HCT116 (cell line): ENCODE measurements around the gene TDRD15. TPM values are rescaled to one million over a fixed set of nuclear protein-coding genes. Genes with fewer than 3 reads are reported as not detected.

Experiments used
- ATAC-seq: fragments of 200-7000 bp; cut with Tn5 transposase; 2 replicates; pipeline ENCODE4 v1.9.1; 2020; ENCODE audit warnings: mild to moderate bottlenecking, moderate library complexity
- BruUV-seq: library from RNA; stranded (reverse); fragments of 400-500 nt; replicated peaks from 2 replicates; lab custom pipeline; 2021; lab: Mats Ljungman, UMichigan
- CTCF ChIA-PET: fragments of 300-600 bp; sonication (Branson Sonifier 250); formaldehyde crosslinking; loops from one replicate; lab custom pipeline; 2021; ENCODE audit warnings: antibody characterized with exemption; lab: Charles Lee
- POLR2A ChIA-PET: fragments of 300-600, 350-600 bp; sonication (Branson Sonifier 250); formaldehyde crosslinking; loops from one replicate; lab custom pipeline; 2021; ENCODE audit warnings: antibody characterized with exemption; lab: Charles Lee
- RAD21 ChIA-PET, 2 experiments: fragments of 300-600 bp; sonication (Branson Sonifier 250); formaldehyde crosslinking; loops; one replicate each; lab custom pipeline; 2023; ENCODE audit warnings: low total read pairs in 2 of 2; ENCODE audit not compliant: uncharacterized antibody in 2 of 2, unreplicated experiment in 2 of 2, low non-redundant PET in 1 of 2; lab: Charles Lee
- DNase-seq: peaks from one replicate; pipeline ENCODE4 v3.0.0-alpha.2; 2010; ENCODE audit warnings: low read depth, low spot score
- H2AFZ ChIP-seq: fragments of 200-600 bp; shearing (Covaris generic), sonication (generic); 2 replicates; pipeline ENCODE4 v1.6.1; 2017; ENCODE audit warnings: low read depth, mixed run types, mixed read lengths, antibody characterized with exemption, low read length; ENCODE audit not compliant: poor library complexity, severe bottlenecking
- H3K27ac ChIP-seq: 2 replicates; pipeline ENCODE4 v1.5.1; 2012; ENCODE audit warnings: low read depth, low read length
- H3K27me3 ChIP-seq: fragments of 200-600 bp; sonication (generic); 2 replicates; pipeline ENCODE4 v1.6.1; 2016; ENCODE audit warnings: mixed run types, low read length, mixed read lengths; ENCODE audit not compliant: insufficient read depth
- H3K36me3 ChIP-seq, 2 experiments: fragments of 200-500 bp in 1 of 2; fragments of 200-600 bp in 1 of 2; sonication (Bioruptor generic) in 1 of 2; sonication (generic) in 1 of 2; 2 replicates each; pipeline versions ENCODE4 v1.5.1 to v1.6.1; 2014 to 2016; ENCODE audit warnings: low read length in 2 of 2, inconsistent platforms in 1 of 2, mixed read lengths in 1 of 2, mixed run types in 1 of 2; ENCODE audit not compliant: insufficient read depth in 2 of 2, control insufficient read depth in 1 of 2
- H3K4me1 ChIP-seq, 2 experiments: fragments of 200-600 bp in 1 of 2; sonication (generic) in 1 of 2; 2 replicates each; pipeline versions ENCODE4 v1.5.1 to v1.6.1; 2012 to 2017; ENCODE audit warnings: low read length in 2 of 2, inconsistent platforms in 1 of 2, mild to moderate bottlenecking in 1 of 2, mixed read lengths in 1 of 2, mixed run types in 1 of 2, moderate library complexity in 1 of 2; ENCODE audit not compliant: insufficient read depth in 2 of 2, control insufficient read depth in 1 of 2
- H3K4me2 ChIP-seq: fragments of 200-600 bp; sonication (generic); 2 replicates; pipeline ENCODE4 v1.6.1; 2017; ENCODE audit warnings: mixed run types, low read length, mixed read lengths
- H3K4me3 ChIP-seq, 2 experiments: fragments of 200-600 bp in 1 of 2; sonication (generic) in 1 of 2; replicated peaks in 1 of 2; 2 replicates each; pipeline ENCODE4 v1.5.1; 2011 to 2016; ENCODE audit warnings: low read length in 2 of 2, control low read depth in 1 of 2, low read depth in 1 of 2, mild to moderate bottlenecking in 1 of 2, mixed read lengths in 1 of 2, mixed run types in 1 of 2
- H3K79me2 ChIP-seq: fragments of 200-600 bp; sonication (generic); 2 replicates; pipeline ENCODE4 v1.6.1; 2017; ENCODE audit warnings: mild to moderate bottlenecking, mixed run types, low read length, moderate library complexity, mixed read lengths; ENCODE audit not compliant: insufficient read depth
- H3K9ac ChIP-seq: fragments of 200-600 bp; sonication (generic); 2 replicates; pipeline ENCODE4 v1.6.1; 2016; ENCODE audit warnings: low read length, mixed read lengths
- H3K9me2 ChIP-seq: fragments of 200-600 bp; sonication (generic), shearing (Covaris generic); 2 replicates; pipeline ENCODE4 v1.6.1; 2017; ENCODE audit warnings: mixed run types, mild to moderate bottlenecking, moderate library complexity; ENCODE audit not compliant: insufficient read depth
- H3K9me3 ChIP-seq, 2 experiments: fragments of 200-500 bp in 1 of 2; fragments of 200-600 bp in 1 of 2; sonication (Bioruptor generic) in 1 of 2; sonication (generic) in 1 of 2; 2 replicates each; pipeline ENCODE4 v1.6.1; 2014 to 2017; ENCODE audit warnings: low read length in 2 of 2, mixed read lengths in 2 of 2, inconsistent platforms in 1 of 2, low read depth in 1 of 2, mild to moderate bottlenecking in 1 of 2, mixed run types in 1 of 2, moderate library complexity in 1 of 2; ENCODE audit not compliant: control insufficient read depth in 1 of 2, insufficient read depth in 1 of 2
- H4K20me1 ChIP-seq: fragments of 200-600 bp; sonication (generic), shearing (Covaris generic); 2 replicates; pipeline ENCODE4 v1.6.1; 2017; ENCODE audit warnings: mixed run types, mild to moderate bottlenecking, moderate library complexity; ENCODE audit not compliant: insufficient read depth
- ATF3 ChIP-seq: IDR thresholded peaks from 2 replicates; pipeline ENCODE4 v1.6.1; 2012
- CBX3 ChIP-seq: IDR thresholded peaks from 2 replicates; pipeline ENCODE4 v1.6.1; 2012; ENCODE audit warnings: low read depth
- EGR1 ChIP-seq: IDR thresholded peaks from 2 replicates; pipeline ENCODE4 v1.6.1; 2012; ENCODE audit warnings: low read depth
- EZH2 ChIP-seq: fragments of 200-600 bp; sonication (generic); IDR thresholded peaks from 2 replicates; pipeline ENCODE4 v1.6.1; 2017; ENCODE audit warnings: antibody characterized with exemption, mixed run types
- MAX ChIP-seq: IDR thresholded peaks from 2 replicates; pipeline ENCODE4 v1.6.1; 2012
- POLR2A ChIP-seq: IDR thresholded peaks from 2 replicates; pipeline ENCODE4 v1.7.0; 2011; ENCODE audit warnings: borderline replicate concordance; ENCODE audit not compliant: insufficient read depth, insufficient read length; ENCODE audit errors: extremely low read depth
- POLR2AphosphoS5 ChIP-seq: IDR thresholded peaks from 2 replicates; pipeline ENCODE4 v1.6.1; 2011; ENCODE audit warnings: mild to moderate bottlenecking, low read depth, low read length, moderate library complexity
- SIN3A ChIP-seq: IDR thresholded peaks from 2 replicates; pipeline ENCODE4 v1.6.1; 2012; ENCODE audit warnings: low read depth
- SRF ChIP-seq: IDR thresholded peaks from 2 replicates; pipeline ENCODE4 v1.6.1; 2012; ENCODE audit warnings: low read depth
- YY1 ChIP-seq: IDR thresholded peaks from 2 replicates; pipeline ENCODE4 v1.6.1; 2011; ENCODE audit warnings: low read length, low read depth, moderate library complexity, mild to moderate bottlenecking; ENCODE audit not compliant: insufficient replicate concordance; ENCODE audit errors: extremely low read depth
- ZBTB33 ChIP-seq: IDR thresholded peaks from 2 replicates; pipeline ENCODE4 v1.6.1; 2011; ENCODE audit warnings: mild to moderate bottlenecking, low read length, moderate library complexity; ENCODE audit not compliant: insufficient replicate concordance; ENCODE audit errors: extremely low read depth
- ZFX ChIP-seq: fragments of 450-650 bp; IDR thresholded peaks from 2 replicates; pipeline ENCODE4 v1.6.1; 2017
- ZNF274 ChIP-seq: fragments of 200-500 bp; sonication (Bioruptor generic); IDR thresholded peaks from 2 replicates; pipeline ENCODE4 v1.6.1; 2014; ENCODE audit warnings: mild to moderate bottlenecking, low read depth, low read length, inconsistent platforms
- intact Hi-C: fragments of 100-400 bp; cut with micrococcal nuclease; formaldehyde crosslinking; loops from 2 replicates; pipeline ENCODE4 v1.10.0; 2022
- total RNA-seq: library from RNA; stranded (reverse); gene quantifications from one replicate; pipeline ENCODE4 v1.2.1, GENCODE V29; 2021; ENCODE audit not compliant: unreplicated experiment

The TDRD15 gene
- total RNA-seq, 1 experiment from 2014 or later = not detected

GRCh38 chr2:21102356-21102755 lies 21.4 kb upstream of the TDRD15 start:
- ATAC-seq (no peak), DNase-seq (no peak)
- Histone ChIP-seq H3K36me3 (no peaks in the 10 kb centered on the region), H2AFZ (no peak overlapping the region), H3K4me2 (no peak overlapping the region), H3K4me3 (no peak overlapping the region), H3K79me2 (no peaks in the 10 kb centered on the region), H3K9ac (no peak overlapping the region), H4K20me1 (no peaks in the 10 kb centered on the region), H3K4me1 (no peaks in the 10 kb centered on the region), H3K9me3 (no peaks in the 10 kb centered on the region), H3K9me2 (no peaks in the 10 kb centered on the region), H3K27ac (no peak overlapping the region), H3K27me3 (peaks cover 11% of the 10 kb centered on the region; the same call in 1 of the 2 replicates)
- POLR2A ChIA-PET = no interaction called here
- TF ChIP-seq POLR2AphosphoS5 = no peak
- intact Hi-C loops = no loop called here
- CTCF ChIA-PET = no interaction called here
- BruUV-seq = no TSS peak
- RAD21 ChIA-PET = no interaction called here

- Histone ChIP-seq H3K36me3 (no peaks in the 10 kb centered on the region), H3K79me2 (no peaks in the 10 kb centered on the region), H4K20me1 (no peaks in the 10 kb centered on the region), H2AFZ (no peak overlapping the region), H3K4me3 (no peak overlapping the region), H3K9me3 (no peaks in the 10 kb centered on the region), H3K27me3 (peaks cover 8% of the 10 kb centered on the region; the same call in 1 of the 2 replicates)
- no TSS peak for BruUV-seq
- CTCF ChIA-PET = no interaction called here
- POLR2A ChIA-PET = no interaction called here
- TF ChIP-seq EGR1 (no peak), CBX3 (no peak), POLR2AphosphoS5 (no peak), ZFX (no peak), ZNF274 (no peak), MAX (no peak), ZBTB33 (no peak), SRF (no peak), EZH2 (no peak), POLR2A (no peak), SIN3A (no peak), YY1 (no peak), ATF3 (no peak)
- TF ChIP-seq, all 23 proteins: peak for 0
- Histone ChIP-seq H3K4me1 (no peaks in the 10 kb centered on the region), H3K4me2 (no peak overlapping the region), H3K27ac (no peak overlapping the region), H3K9ac (no peak overlapping the region), H3K9me2 (no peaks in the 10 kb centered on the region)
- ATAC-seq (no peak), DNase-seq (no peak)
- RAD21 ChIA-PET = no interaction called here
- intact Hi-C loops = no loop called here
Observed at GRCh38 chr2:21103274-21103891, 20.4 kb upstream of the TDRD15 start.
